Endothelial cell of umbilical vein (primary cell): ENCODE measurements around the gene GAS2L2. TPM values are rescaled to one million over a fixed set of nuclear protein-coding genes. Genes with fewer than 3 reads are reported as not detected.

Experiments used
- BruUV-seq: library from RNA; stranded (reverse); fragments of 400-500 nt; replicated peaks from 2 replicates; lab custom pipeline; 2021; lab: Mats Ljungman, UMichigan
- CTCF ChIA-PET: fragments of 300-600, 350-600 bp; sonication (Branson Sonifier 250); formaldehyde crosslinking; loops from one replicate; lab custom pipeline; 2021; ENCODE audit warnings: antibody characterized with exemption, inconsistent platforms; lab: Charles Lee
- POLR2A ChIA-PET: fragments of 300-600, 350-600 bp; sonication (Branson Sonifier 250); formaldehyde crosslinking; loops from one replicate; lab custom pipeline; 2021; ENCODE audit warnings: antibody characterized with exemption, inconsistent platforms; lab: Charles Lee
- DNase-seq: peaks from one replicate; pipeline ENCODE4 v3.0.0-alpha.2; 2011; ENCODE audit warnings: low read depth, low spot score
- FAIRE-seq: peaks from 2 replicates; lab custom pipeline; 2011; peaks lifted over from hg19 to GRCh38; lab: Jason Lieb, UNC
- H2AFZ ChIP-seq: 2 replicates; pipeline ENCODE4 v1.6.0; 2012; ENCODE audit warnings: low read depth, low read length, control low read depth, inconsistent platforms
- H3K27ac ChIP-seq: 2 replicates; pipeline ENCODE4 v1.5.1; 2011; ENCODE audit warnings: low read depth, mild to moderate bottlenecking, control low read depth, low read length, moderate library complexity; ENCODE audit not compliant: insufficient read depth
- H3K27me3 ChIP-seq, 2 experiments: 2 replicates each; pipeline versions ENCODE4 v1.6.0 to v1.6.1; 2011; ENCODE audit warnings: low read length in 2 of 2, mixed read lengths in 1 of 2; ENCODE audit not compliant: control insufficient read depth in 2 of 2, insufficient read depth in 2 of 2
- H3K36me3 ChIP-seq, 2 experiments: 2 replicates in 1 of 2; 3 replicates in 1 of 2; pipeline ENCODE4 v1.5.1; 2011; ENCODE audit warnings: low read length in 2 of 2, mild to moderate bottlenecking in 1 of 2, moderate library complexity in 1 of 2; ENCODE audit not compliant: control insufficient read depth in 2 of 2, insufficient read depth in 2 of 2; ENCODE audit errors: extremely low read depth in 1 of 2
- H3K4me1 ChIP-seq: 3 replicates; pipeline ENCODE4 v1.5.1; 2011; ENCODE audit warnings: mild to moderate bottlenecking, low read length; ENCODE audit not compliant: control insufficient read depth, insufficient read depth; ENCODE audit errors: extremely low read depth
- H3K4me2 ChIP-seq: 2 replicates; pipeline ENCODE4 v1.6.1; 2011; ENCODE audit warnings: low read length, control low read depth, mixed read lengths; ENCODE audit not compliant: insufficient read depth
- H3K4me3 ChIP-seq, 3 experiments: fragments of 200-600 bp in 1 of 3; sonication (generic), shearing (Covaris generic) in 1 of 3; replicated peaks in 1 of 3; 2 replicates each; pipeline ENCODE4 v1.5.1; 2011 to 2016; ENCODE audit warnings: control low read depth in 3 of 3, low read length in 3 of 3, mild to moderate bottlenecking in 2 of 3, inconsistent platforms in 1 of 3, low read depth in 1 of 3, moderate library complexity in 1 of 3; ENCODE audit not compliant: insufficient read depth in 1 of 3
- H3K79me2 ChIP-seq: 2 replicates; pipeline ENCODE4 v1.6.0; 2012; ENCODE audit warnings: low read length, inconsistent platforms; ENCODE audit not compliant: control insufficient read depth, insufficient read depth
- H3K9ac ChIP-seq: replicated peaks from 2 replicates; pipeline ENCODE3; 2011; ENCODE audit warnings: low read length, control low read depth; ENCODE audit not compliant: insufficient read depth; ENCODE audit errors: extremely low read depth
- H3K9me1 ChIP-seq: replicated peaks from 3 replicates; pipeline ENCODE4 v1.6.0; 2011; ENCODE audit warnings: mild to moderate bottlenecking, low read length; ENCODE audit not compliant: control insufficient read depth, insufficient read depth; ENCODE audit errors: extremely low read depth
- H3K9me3 ChIP-seq: replicated peaks from 2 replicates; pipeline ENCODE4 v1.5.1; 2012; ENCODE audit warnings: low read length, inconsistent platforms; ENCODE audit not compliant: control insufficient read depth, insufficient read depth
- H4K20me1 ChIP-seq: replicated peaks from 2 replicates; pipeline ENCODE3; 2011; ENCODE audit warnings: mild to moderate bottlenecking, low read length; ENCODE audit not compliant: control insufficient read depth, insufficient read depth; ENCODE audit errors: extremely low read depth
- EZH2 ChIP-seq: IDR thresholded peaks from 2 replicates; pipeline ENCODE4 v1.6.1; 2012; ENCODE audit warnings: borderline replicate concordance, low read depth, mild to moderate bottlenecking, moderate library complexity, low read length, inconsistent platforms; ENCODE audit not compliant: severe bottlenecking
- FOS ChIP-seq: IDR thresholded peaks from 2 replicates; pipeline ENCODE4 v1.6.1; 2011; ENCODE audit warnings: mild to moderate bottlenecking, low read length, moderate library complexity, borderline replicate concordance; ENCODE audit not compliant: insufficient read depth
- GATA2 ChIP-seq: IDR thresholded peaks from 2 replicates; pipeline ENCODE4 v1.7.0; 2011; ENCODE audit warnings: low read depth, mild to moderate bottlenecking, moderate library complexity, mixed read lengths, low read length; ENCODE audit not compliant: insufficient read length, insufficient read depth
- JUN ChIP-seq: IDR thresholded peaks from 2 replicates; pipeline ENCODE4 v1.6.1; 2011; ENCODE audit warnings: borderline replicate concordance, low read depth; ENCODE audit not compliant: insufficient read length, insufficient read depth
- MAX ChIP-seq: IDR thresholded peaks from 2 replicates; pipeline ENCODE4 v1.6.1; 2011; ENCODE audit not compliant: insufficient read depth, insufficient read length
- POLR2A ChIP-seq: IDR thresholded peaks from 2 replicates; pipeline ENCODE4 v1.6.1; 2012; ENCODE audit warnings: low read depth, mild to moderate bottlenecking, control low read depth, low read length
- POLR2AphosphoS5 ChIP-seq: IDR thresholded peaks from 2 replicates; pipeline ENCODE4 v1.6.1; 2012; ENCODE audit warnings: low read depth, mild to moderate bottlenecking, control low read depth, low read length, moderate library complexity; ENCODE audit not compliant: insufficient read depth
- dilution Hi-C: fragments of 300-500 bp; cut with MboI; formaldehyde crosslinking; loops from one replicate; pipeline ENCODE4 v1.15.0; 2019; ENCODE audit warnings: low sequenced_read_pairs; ENCODE audit not compliant: extremely low pct_ligation_motif_present
- intact Hi-C: fragments of 100-400 bp; cut with micrococcal nuclease; formaldehyde crosslinking; loops from one replicate; pipeline ENCODE4 v1.10.0; 2022
- polyA plus RNA-seq, 4 experiments: library from polyadenylated mRNA; depleted of rRNA in 3 of 4; stranded (reverse) in 3 of 4; unstranded in 1 of 4; fragments of >200 nt; gene quantifications; 2 replicates each; pipeline versions ENCODE4 v1.2.1 to v1.2.3, GENCODE V29; 2011 to 2012; ENCODE audit warnings: missing spikeins in 1 of 4
- total RNA-seq: library from RNA; stranded (reverse); gene quantifications from 2 replicates; pipeline ENCODE4 v1.2.3, GENCODE V29; 2021

Gene GAS2L2
- total and polyA plus RNA-seq, 2 donors (not counting 3 experiments of a cell fraction or from before 2014, with no cell fraction given): not detected

GRCh38 chr17:35733366-35733765, 19.7 kb downstream of the GAS2L2 start:
- intact Hi-C loops (no loop called here), dilution Hi-C loops (loop anchor here (25.0 kb wide), 1 partner anchor 121 kb away; no protein-coding TSS in a partner anchor)
- Histone ChIP-seq H3K9me3 (no peaks in the 10 kb centered on the region), H3K27ac (no peak overlapping the region), H3K27me3 (peaks cover 5 to 15% of the 10 kb centered on the region in 2 experiments), H3K36me3 (no peaks in the 10 kb centered on the region), H3K4me2 (no peak overlapping the region), H3K4me1 (peaks cover 4% of the 10 kb centered on the region), H3K79me2 (no peaks in the 10 kb centered on the region), H3K9ac (no peak overlapping the region), H3K4me3 (no peak overlapping the region), H4K20me1 (no peaks in the 10 kb centered on the region), H3K9me1 (no peaks in the 10 kb centered on the region), H2AFZ (no peak overlapping the region)
- ChIA-PET POLR2A (no interaction called here), CTCF (interaction anchor here (1.1 to 1.7 kb wide), 2 partner anchors 14 to 120 kb away, joined by 4 to 6 read pairs; no protein-coding TSS in a partner anchor)
- TF ChIP-seq FOS (no peak), GATA2 (no peak), MAX (no peak), POLR2AphosphoS5 (no peak), JUN (no peak), EZH2 (no peak), POLR2A (no peak)
- FAIRE-seq (no peak), DNase-seq (no peak)
- BruUV-seq: no TSS peak

- no peaks in the 10 kb centered on the region for H4K20me1 ChIP-seq
- no peak overlapping the region for H3K9ac ChIP-seq
- H2AFZ ChIP-seq: no peak overlapping the region
- POLR2A ChIA-PET: no interaction called here
- H3K36me3 ChIP-seq: no peaks in the 10 kb centered on the region
- no peak for FAIRE-seq
- no peak overlapping the region for H3K27ac ChIP-seq
- H3K9me3 ChIP-seq: no peaks in the 10 kb centered on the region
- BruUV-seq: no TSS peak
- no peak for DNase-seq
- peaks cover 4% of the 10 kb centered on the region for H3K4me1 ChIP-seq
- CTCF ChIA-PET: interaction anchor here (1.1 to 1.7 kb wide), 3 partner anchors 10 to 120 kb away, joined by 4 to 6 read pairs (median 5); no protein-coding TSS in a partner anchor
- TF ChIP-seq EZH2: no peak
- no peak for TF ChIP-seq POLR2AphosphoS5
- no peak for TF ChIP-seq MAX
- H3K27me3 ChIP-seq: peaks cover 3 to 11% of the 10 kb centered on the region in 2 experiments
- no peaks in the 10 kb centered on the region for H3K79me2 ChIP-seq
- H3K9me1 ChIP-seq: no peaks in the 10 kb centered on the region
- intact Hi-C loops: no loop called here
- H3K4me2 ChIP-seq: no peak overlapping the region
- dilution Hi-C loops: loop anchor here (25.0 kb wide), 1 partner anchor 120 kb away; no protein-coding TSS in a partner anchor
- H3K4me3 ChIP-seq: no peak overlapping the region
These were observed 20.3 kb downstream of the GAS2L2 start for GRCh38 chr17:35732806-35733136.
